Keratinocyte (primary cell): ENCODE measurements around the gene SNPH. TPM values are rescaled to one million over a fixed set of nuclear protein-coding genes. Genes with fewer than 3 reads are reported as not detected.

Experiments
- DNase-seq: peaks from one replicate; pipeline ENCODE4 v3.0.0-alpha.2; 2011; ENCODE audit warnings: low read depth, missing footprints, low spot score
- FAIRE-seq: peaks from 2 replicates; lab custom pipeline; 2011; peaks lifted over from hg19 to GRCh38; lab: Jason Lieb, UNC
- H2AFZ ChIP-seq: 2 replicates; pipeline ENCODE4 v1.6.0; 2012; ENCODE audit warnings: low read length, control low read depth, inconsistent platforms; ENCODE audit not compliant: control insufficient read depth
- H3K27ac ChIP-seq: 2 replicates; pipeline ENCODE4 v1.5.1; 2011; ENCODE audit warnings: low read length; ENCODE audit not compliant: control insufficient read depth, insufficient read depth
- H3K27me3 ChIP-seq: 3 replicates; pipeline ENCODE4 v1.6.0; 2011; ENCODE audit warnings: low read length; ENCODE audit not compliant: control insufficient read depth, insufficient read depth; ENCODE audit errors: extremely low read depth
- H3K36me3 ChIP-seq, 2 experiments: 2 replicates in 1 of 2; 3 replicates in 1 of 2; pipeline ENCODE4 v1.5.1; 2011; ENCODE audit warnings: low read length in 2 of 2, mild to moderate bottlenecking in 1 of 2; ENCODE audit not compliant: control insufficient read depth in 2 of 2, insufficient read depth in 2 of 2; ENCODE audit errors: extremely low read depth in 1 of 2
- H3K4me1 ChIP-seq: 3 replicates; pipeline ENCODE4 v1.5.1; 2011; ENCODE audit warnings: low read length; ENCODE audit not compliant: control insufficient read depth, insufficient read depth; ENCODE audit errors: extremely low read depth
- H3K4me2 ChIP-seq: 3 replicates; pipeline ENCODE4 v1.6.0; 2011; ENCODE audit warnings: low read depth, low read length; ENCODE audit not compliant: control insufficient read depth, insufficient read depth; ENCODE audit errors: extremely low read depth
- H3K4me3 ChIP-seq, 3 experiments: fragments of 200-600 bp in 1 of 3; sonication (generic) in 1 of 3; 2 replicates in 2 of 3; 3 replicates in 1 of 3; pipeline ENCODE4 v1.5.1; 2011 to 2016; ENCODE audit warnings: low read length in 3 of 3, mild to moderate bottlenecking in 3 of 3, control low read depth in 2 of 3, inconsistent platforms in 1 of 3, low read depth in 1 of 3, mixed read lengths in 1 of 3, mixed run types in 1 of 3, moderate library complexity in 1 of 3; ENCODE audit not compliant: control insufficient read depth in 2 of 3, insufficient read depth in 2 of 3; ENCODE audit errors: extremely low read depth in 1 of 3
- H3K79me2 ChIP-seq: 2 replicates; pipeline ENCODE4 v1.6.0; 2012; ENCODE audit warnings: low read length; ENCODE audit not compliant: control insufficient read depth, insufficient read depth
- H3K9ac ChIP-seq: 3 replicates; pipeline ENCODE4 v1.6.0; 2011; ENCODE audit warnings: low read length; ENCODE audit not compliant: control insufficient read depth, insufficient read depth; ENCODE audit errors: extremely low read depth
- H3K9me1 ChIP-seq: 3 replicates; pipeline ENCODE4 v1.6.0; 2011; ENCODE audit warnings: low read length; ENCODE audit not compliant: control insufficient read depth, insufficient read depth; ENCODE audit errors: extremely low read depth
- H3K9me3 ChIP-seq: 2 replicates; pipeline ENCODE4 v1.5.1; 2012; ENCODE audit warnings: low read depth, low read length; ENCODE audit not compliant: control insufficient read depth
- H4K20me1 ChIP-seq: 3 replicates; pipeline ENCODE4 v1.6.0; 2011; ENCODE audit warnings: low read length; ENCODE audit not compliant: control insufficient read depth, insufficient read depth; ENCODE audit errors: extremely low read depth
- EZH2 ChIP-seq: IDR thresholded peaks from one replicate; pipeline ENCODE4 v1.6.1; 2012; ENCODE audit warnings: inconsistent platforms, mild to moderate bottlenecking, low read length, moderate library complexity
- dilution Hi-C: fragments of 300-500 bp; cut with MboI; formaldehyde crosslinking; loops from one replicate; pipeline ENCODE4 v1.7.0; 2020; ENCODE audit warnings: low sequenced_read_pairs; ENCODE audit not compliant: extremely low pct_ligation_motif_present
- polyA plus RNA-seq, 5 experiments: library from polyadenylated mRNA; depleted of rRNA in 3 of 5; stranded (reverse) in 3 of 5; stranded (forward) in 1 of 5; unstranded in 1 of 5; fragments of >200 nt; gene quantifications; 1 replicate in 1 of 5; 2 replicates in 3 of 5; 3 replicates in 1 of 5; pipeline versions ENCODE4 v1.2.1 to v1.2.3, GENCODE V29; 2011 to 2012; ENCODE audit warnings: missing spikeins in 2 of 5, low read depth in 1 of 5, low replicate concordance in 1 of 5
- TF ChIP-seq, protein P1 (sequence below), 3 experiments: IDR thresholded peaks in 1 of 3; conservative IDR thresholded peaks in 1 of 3; optimal IDR thresholded peaks in 1 of 3; 2 replicates in 2 of 3; 3 replicates in 1 of 3; pipeline versions ENCODE3 to v1.5.1; 2011; ENCODE audit warnings: low read length in 3 of 3, mild to moderate bottlenecking in 3 of 3, moderate library complexity in 2 of 3, control low read depth in 1 of 3, inconsistent platforms in 1 of 3; ENCODE audit not compliant: insufficient read depth in 2 of 3; ENCODE audit errors: extremely low read depth in 1 of 3

Gene SNPH
- polyA plus RNA-seq, 1 donor (not counting 4 experiments of a cell fraction or from before 2014, with no cell fraction given): 1.3 TPM

DNA sequence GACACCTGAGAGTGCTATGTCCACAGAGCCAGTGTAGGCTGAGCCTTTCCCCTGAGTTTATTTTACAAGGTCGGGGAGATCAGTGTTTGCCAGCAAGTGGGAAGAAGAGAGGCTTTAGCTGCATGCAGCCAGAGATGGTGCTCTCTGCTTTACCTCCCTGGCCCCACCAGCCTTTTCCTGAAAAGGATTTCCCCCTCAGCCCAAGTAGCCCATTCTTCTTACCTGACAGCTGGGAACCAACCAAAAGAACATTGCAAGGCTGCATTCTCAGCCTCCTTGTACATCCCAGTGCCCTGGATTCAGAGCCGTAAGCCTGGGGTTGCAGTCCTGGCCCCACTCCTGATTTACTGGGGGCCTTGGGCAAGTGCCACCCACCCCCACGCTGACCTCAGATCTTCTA is 16.9 kb downstream of the SNPH start:
- dilution Hi-C loops: no loop called here

DNA sequence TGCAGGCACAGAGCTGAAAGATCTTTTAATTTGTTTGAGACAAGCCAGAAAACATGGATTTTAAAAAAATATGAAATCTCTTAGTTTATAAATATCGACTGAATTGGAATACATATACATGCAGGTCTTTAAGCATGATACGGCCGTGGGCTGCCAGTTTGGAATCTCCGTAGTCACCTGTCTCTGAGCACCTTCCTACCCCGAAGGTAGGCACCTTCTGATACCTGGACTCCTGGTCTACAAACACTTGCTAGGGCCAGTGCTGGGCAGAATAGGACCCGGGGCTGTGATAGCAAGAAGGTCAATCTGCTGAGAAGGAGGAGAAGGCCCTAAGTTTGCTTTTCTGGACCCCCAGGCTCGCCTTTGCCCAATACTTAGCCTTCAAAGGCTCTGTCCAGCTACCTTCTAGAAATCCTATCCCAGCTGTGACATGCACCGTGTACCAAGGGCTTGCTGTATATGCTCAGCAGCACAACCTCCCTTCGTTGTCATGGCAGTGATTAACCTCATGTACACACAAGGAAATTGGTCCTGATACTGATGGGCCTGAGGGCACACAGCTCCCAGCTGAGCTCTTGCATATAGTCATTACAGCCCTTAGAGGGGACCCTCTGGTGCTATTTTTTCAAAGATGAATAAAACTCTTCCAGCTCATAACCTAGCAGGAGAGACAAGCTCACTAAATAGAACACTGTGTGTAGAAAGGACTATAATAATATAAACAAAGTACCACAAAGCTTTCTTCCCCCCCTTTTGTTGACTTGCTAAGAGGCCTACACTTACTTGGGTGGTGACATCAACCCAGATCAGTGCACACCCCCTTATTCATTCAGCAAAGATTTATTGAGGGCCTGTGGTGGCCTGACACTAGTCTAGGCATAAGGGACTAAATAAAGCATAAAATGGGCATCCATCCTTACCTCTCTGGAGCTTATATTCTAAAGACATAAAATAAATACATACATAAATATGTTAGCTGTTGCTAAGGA is 17.7 kb downstream of the SNPH start:
- Histone ChIP-seq H3K36me3 (no peaks in the 10 kb centered on the region), H3K9ac (no peak overlapping the region), H3K9me1 (no peaks in the 10 kb centered on the region), H3K4me1 (no peaks in the 10 kb centered on the region), H3K27ac (no peak overlapping the region), H3K4me3 (no peak overlapping the region), H4K20me1 (no peaks in the 10 kb centered on the region), H3K27me3 (no peaks in the 10 kb centered on the region), H2AFZ (no peak overlapping the region), H3K4me2 (no peak overlapping the region), H3K79me2 (no peaks in the 10 kb centered on the region), H3K9me3 (no peaks in the 10 kb centered on the region)
- no peak for TF ChIP-seq EZH2
- TF ChIP-seq, protein P1, sequence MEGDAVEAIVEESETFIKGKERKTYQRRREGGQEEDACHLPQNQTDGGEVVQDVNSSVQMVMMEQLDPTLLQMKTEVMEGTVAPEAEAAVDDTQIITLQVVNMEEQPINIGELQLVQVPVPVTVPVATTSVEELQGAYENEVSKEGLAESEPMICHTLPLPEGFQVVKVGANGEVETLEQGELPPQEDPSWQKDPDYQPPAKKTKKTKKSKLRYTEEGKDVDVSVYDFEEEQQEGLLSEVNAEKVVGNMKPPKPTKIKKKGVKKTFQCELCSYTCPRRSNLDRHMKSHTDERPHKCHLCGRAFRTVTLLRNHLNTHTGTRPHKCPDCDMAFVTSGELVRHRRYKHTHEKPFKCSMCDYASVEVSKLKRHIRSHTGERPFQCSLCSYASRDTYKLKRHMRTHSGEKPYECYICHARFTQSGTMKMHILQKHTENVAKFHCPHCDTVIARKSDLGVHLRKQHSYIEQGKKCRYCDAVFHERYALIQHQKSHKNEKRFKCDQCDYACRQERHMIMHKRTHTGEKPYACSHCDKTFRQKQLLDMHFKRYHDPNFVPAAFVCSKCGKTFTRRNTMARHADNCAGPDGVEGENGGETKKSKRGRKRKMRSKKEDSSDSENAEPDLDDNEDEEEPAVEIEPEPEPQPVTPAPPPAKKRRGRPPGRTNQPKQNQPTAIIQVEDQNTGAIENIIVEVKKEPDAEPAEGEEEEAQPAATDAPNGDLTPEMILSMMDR (optimal IDR thresholded peaks at IDR 0.05 in 1 of 3, IDR thresholded peaks at IDR 0.05 in 1 of 3, conservative IDR thresholded peaks at IDR 0.05 in 1 of 3; ENCODE audit: extremely low read depth in 1 of 3, insufficient read depth in 2 of 3, low read length in 3 of 3): no peak
- dilution Hi-C loops: no loop called here
- DNase-seq (no peak), FAIRE-seq (no peak)

More for the DNA sequence above, 16.9 kb downstream of the SNPH start:
- TF ChIP-seq, protein P1 (optimal IDR thresholded peaks at IDR 0.05 in 1 of 3, IDR thresholded peaks at IDR 0.05 in 1 of 3, conservative IDR thresholded peaks at IDR 0.05 in 1 of 3; ENCODE audit: extremely low read depth in 1 of 3, insufficient read depth in 2 of 3, low read length in 3 of 3): no peak
- no peak for TF ChIP-seq EZH2
- H3K27ac ChIP-seq: no peak overlapping the region
- H4K20me1 ChIP-seq: no peaks in the 10 kb centered on the region
- DNase-seq: no peak
- H3K4me2 ChIP-seq: no peak overlapping the region
- no peaks in the 10 kb centered on the region for H3K79me2 ChIP-seq
- H3K9me3 ChIP-seq: no peaks in the 10 kb centered on the region
- no peaks in the 10 kb centered on the region for H3K9me1 ChIP-seq
- no peak overlapping the region for H2AFZ ChIP-seq
- H3K4me1 ChIP-seq: no peaks in the 10 kb centered on the region
- H3K27me3 ChIP-seq: no peaks in the 10 kb centered on the region
- no peak for FAIRE-seq
- no peak overlapping the region for H3K4me3 ChIP-seq
- no peaks in the 10 kb centered on the region for H3K36me3 ChIP-seq
- no peak overlapping the region for H3K9ac ChIP-seq
